Activated CD8-positive, alpha-beta T cell treated with anti-CD3 and anti-CD28 coated beads for 36 hours (primary cell): ENCODE data around the gene FOXP2. TPM values are rescaled to one million over a fixed set of nuclear protein-coding genes. Genes with fewer than 3 reads are reported as not detected.

ENCODE experiments used
- ATAC-seq: fragments of 200-7000 bp; cut with Tn5 transposase; one replicate; pipeline ENCODE4 v1.10.0; 2021; ENCODE audit warnings: mild to moderate bottlenecking, moderate library complexity
- CTCF ChIA-PET: fragments of 350-600 bp; sonication (Branson Sonifier 250); formaldehyde crosslinking; loops from one replicate; lab custom pipeline; 2021; ENCODE audit warnings: antibody characterized with exemption; lab: Charles Lee
- POLR2A ChIA-PET: fragments of 350-600 bp; sonication (Branson Sonifier 250); formaldehyde crosslinking; loops from one replicate; lab custom pipeline; 2021; ENCODE audit warnings: antibody characterized with exemption; lab: Charles Lee
- DNase-seq: peaks from one replicate; pipeline ENCODE4 v3.0.0-alpha.2; 2020
- H3K27ac Mint-ChIP-seq: one replicate; pipeline ENCODE4 v1.8.0; 2021; ENCODE audit warnings: mild to moderate bottlenecking, mixed read lengths
- H3K27me3 Mint-ChIP-seq: one replicate; pipeline ENCODE4 v1.8.0; 2021; ENCODE audit warnings: mixed read lengths
- H3K36me3 Mint-ChIP-seq: one replicate; pipeline ENCODE4 v1.8.0; 2021; ENCODE audit warnings: low read depth, mixed read lengths
- H3K4me1 Mint-ChIP-seq: one replicate; pipeline ENCODE4 v1.8.0; 2021; ENCODE audit warnings: low read depth, mixed read lengths
- H3K4me3 Mint-ChIP-seq: one replicate; pipeline ENCODE4 v1.8.0; 2021; ENCODE audit warnings: mild to moderate bottlenecking, moderate library complexity, mixed read lengths
- H3K9me3 Mint-ChIP-seq: one replicate; pipeline ENCODE4 v1.8.0; 2021; ENCODE audit warnings: mixed read lengths
- CTCF ChIP-seq: fragments of 200-600 bp; IDR thresholded peaks from one replicate; pipeline ENCODE4 v1.8.0; 2022; ENCODE audit warnings: antibody characterized with exemption, mild to moderate bottlenecking
- intact Hi-C: fragments of 100-400 bp; cut with micrococcal nuclease; formaldehyde crosslinking; loops from one replicate; pipeline ENCODE4 v1.10.0; 2022
- total RNA-seq, 2 experiments: library from RNA; stranded (reverse); gene quantifications; one replicate each; pipeline ENCODE4 v1.2.3, GENCODE V29; 2021

FOXP2 gene
- total RNA-seq, 2 experiments from 2014 or later = not detected

GRCh38 chr7:114720725-114721124 lies 306.1 kb downstream of the FOXP2 start:
- peaks cover 3% of the 10 kb centered on the region for H3K27me3 Mint-ChIP-seq
- intact Hi-C loops = no loop called here
- H3K36me3 Mint-ChIP-seq = no peaks in the 10 kb centered on the region
- ChIA-PET POLR2A (no interaction called here), CTCF (no interaction called here)
- H3K4me3 Mint-ChIP-seq = no peak overlapping the region
- no peak for ATAC-seq
- no peak for DNase-seq
- no peaks in the 10 kb centered on the region for H3K4me1 Mint-ChIP-seq
- H3K9me3 Mint-ChIP-seq = no peaks in the 10 kb centered on the region
- TF ChIP-seq CTCF = no peak
- no peak overlapping the region for H3K27ac Mint-ChIP-seq

- no peak for ATAC-seq
Observed at GRCh38 chr7:114722562-114722961, 307.9 kb downstream of the FOXP2 start.

GRCh38 chr7:114723308-114723707 lies 308.7 kb downstream of the FOXP2 start:
- ChIA-PET CTCF (no interaction called here), POLR2A (no interaction called here)
- ATAC-seq = no peak
- no peak for TF ChIP-seq CTCF
- intact Hi-C loops = no loop called here
- no peak overlapping the region for H3K27ac Mint-ChIP-seq
- no peaks in the 10 kb centered on the region for H3K27me3 Mint-ChIP-seq
- H3K9me3 Mint-ChIP-seq = no peaks in the 10 kb centered on the region
- H3K36me3 Mint-ChIP-seq = no peaks in the 10 kb centered on the region
- no peaks in the 10 kb centered on the region for H3K4me1 Mint-ChIP-seq
- DNase-seq = no peak
- H3K4me3 Mint-ChIP-seq = no peak overlapping the region

More at GRCh38 chr7:114722562-114722961, 307.9 kb downstream of the FOXP2 start:
- POLR2A ChIA-PET = no interaction called here
- Mint-ChIP-seq H3K4me1 (no peaks in the 10 kb centered on the region), H3K36me3 (no peaks in the 10 kb centered on the region), H3K9me3 (no peaks in the 10 kb centered on the region), H3K4me3 (no peak overlapping the region), H3K27me3 (no peaks in the 10 kb centered on the region), H3K27ac (no peak overlapping the region)
- DNase-seq = no peak
- CTCF ChIA-PET = interaction anchor here (0.7 kb wide), 1 partner anchor 494 kb away, joined by 4 read pairs; no protein-coding TSS in a partner anchor
- TF ChIP-seq CTCF = no peak
- intact Hi-C loops = no loop called here

GRCh38 chr7:114740095-114740494 lies 325.5 kb downstream of the FOXP2 start:
- Mint-ChIP-seq H3K27ac (no peak overlapping the region), H3K9me3 (no peaks in the 10 kb centered on the region), H3K27me3 (no peaks in the 10 kb centered on the region), H3K4me3 (no peak overlapping the region), H3K36me3 (no peaks in the 10 kb centered on the region), H3K4me1 (no peaks in the 10 kb centered on the region)
- ChIA-PET POLR2A (no interaction called here), CTCF (no interaction called here)
- intact Hi-C loops = no loop called here
- ATAC-seq (no peak), DNase-seq (no peak)
- TF ChIP-seq CTCF = no peak

- no peaks in the 10 kb centered on the region for H3K9me3 Mint-ChIP-seq
- DNase-seq = no peak
- TF ChIP-seq CTCF = no peak
- ChIA-PET CTCF (no interaction called here), POLR2A (no interaction called here)
- no peaks in the 10 kb centered on the region for H3K4me1 Mint-ChIP-seq
- H3K27me3 Mint-ChIP-seq = no peaks in the 10 kb centered on the region
- intact Hi-C loops = no loop called here
- H3K27ac Mint-ChIP-seq = no peak overlapping the region
- ATAC-seq = no peak
- H3K4me3 Mint-ChIP-seq = no peak overlapping the region
- H3K36me3 Mint-ChIP-seq = no peaks in the 10 kb centered on the region
Observed at GRCh38 chr7:114740941-114741340, 326.3 kb downstream of the FOXP2 start.
